Measurements from ENCODE around the gene SH2D7. TPM values are rescaled to one million over a fixed set of nuclear protein-coding genes. Genes with fewer than 3 reads are reported as not detected.

Gene SH2D7
- polyA plus RNA-seq, 2 of the 4 experiments (the other 2 are of a cell fraction) = not detected

DNA sequence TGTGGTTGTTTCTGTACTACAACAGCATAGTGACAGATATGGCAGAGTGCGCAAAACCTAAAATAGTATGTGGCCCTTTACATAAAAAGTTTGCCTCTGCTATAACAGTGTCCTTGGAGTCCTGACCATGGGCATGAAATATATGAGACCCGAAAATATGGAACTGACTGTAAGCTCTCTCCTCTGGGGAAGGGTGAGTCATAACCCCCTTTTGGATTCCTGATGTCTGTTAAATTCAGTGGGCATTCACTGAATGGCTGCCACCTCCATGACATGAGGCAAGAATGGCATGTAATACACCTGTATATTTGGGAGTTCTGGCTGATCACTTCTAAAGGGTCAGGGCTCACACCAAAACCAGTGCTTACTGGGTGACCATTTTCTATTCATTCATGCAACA, 21.0 kb upstream of the SH2D7 start:
- WGBS (ENCODE audit: missing lambda C conversion rate) = 41% methylated on average over 2 of the region's 2 CpGs
- FAIRE-seq (no peak), DNase-seq (ENCODE audit: low read depth in 1 of 2, low spot score in 1 of 2) (no peak), ATAC-seq (no peak)
- Histone ChIP-seq H3K9me3 (no peaks in the 10 kb centered on the region), H3K4me2 (no peak overlapping the region), H3K4me3 (no peak overlapping the region), H3K4me1 (peaks cover 53% of the 10 kb centered on the region), H3K27ac (no peak overlapping the region)
- TF ChIP-seq FOSL2 (IDR thresholded peaks at IDR 0.05) (no peak), FOSL2 (CRISPR knock-in tag; IDR thresholded peaks at IDR 0.05) (peak; percentile 37; the same call in 1 of the 2 replicates), MAZ (IDR thresholded peaks at IDR 0.05; ENCODE audit: borderline replicate concordance, low read depth, low read length) (no peak)
- CTCF ChIA-PET = interaction anchor here (0.6 to 5.8 kb wide), 5 partner anchors 12 to 112 kb away, joined by 3 to 32 read pairs (median 7); no protein-coding TSS in a partner anchor
- POLR2A ChIA-PET = no interaction called here

DNA sequence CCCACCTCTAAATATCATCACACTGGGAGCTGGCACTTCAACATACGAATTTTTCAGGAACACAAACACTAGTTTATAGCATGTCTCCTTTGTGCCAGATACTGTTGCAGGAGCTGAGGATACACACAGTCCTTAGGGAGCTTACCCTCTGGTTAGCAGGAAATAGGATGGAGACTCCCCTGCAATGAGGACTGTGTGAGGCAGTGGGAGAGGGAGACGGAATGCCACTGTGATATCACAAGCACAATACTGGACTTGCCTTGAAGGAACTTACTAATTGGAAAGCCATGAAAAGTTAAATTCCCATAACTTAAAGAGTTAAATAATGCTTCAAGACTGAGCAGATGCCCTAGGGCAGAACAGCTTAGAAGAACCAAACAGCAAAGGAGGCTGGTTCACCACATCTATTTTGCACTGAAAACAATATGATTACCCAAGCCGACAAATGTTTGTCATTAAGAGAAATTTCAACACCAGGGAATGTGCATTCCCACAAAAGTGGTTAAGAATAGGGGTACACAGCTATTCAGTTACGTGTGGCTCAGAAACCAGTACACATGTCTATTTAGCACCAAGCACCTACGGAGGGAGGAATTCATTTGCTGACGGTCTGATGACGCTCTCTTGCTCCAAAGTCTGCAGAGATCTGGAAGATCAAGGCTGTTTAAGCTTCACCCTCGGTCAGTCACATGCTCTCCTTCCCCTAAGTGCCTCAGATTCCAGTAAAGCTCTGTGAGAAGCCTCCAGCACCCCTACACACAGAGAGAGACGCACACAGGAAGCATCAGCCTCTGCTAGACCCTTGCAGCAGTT, 20.1 kb upstream of the SH2D7 start:
- ChIA-PET CTCF (interaction anchor here (1.7 to 5.8 kb wide), 5 partner anchors 9 to 169 kb away, joined by 4 to 32 read pairs (median 5); no protein-coding TSS in a partner anchor), POLR2A (no interaction called here)
- 79% methylated on average over 9 of the region's 9 CpGs for WGBS (ENCODE audit: missing lambda C conversion rate)
- no peak for ATAC-seq
- FAIRE-seq = no peak
- Histone ChIP-seq H3K4me3 (no peak overlapping the region), H3K9me3 (no peaks in the 10 kb centered on the region), H3K4me2 (no peak overlapping the region), H3K27ac (no peak overlapping the region), H3K4me1 (peaks cover 48% of the 10 kb centered on the region)
- no peak for DNase-seq (ENCODE audit: low read depth in 1 of 2, low spot score in 1 of 2)
- TF ChIP-seq ZNF302 (CRISPR knock-in tag; IDR thresholded peaks at IDR 0.05) (no peak), CEBPB (IDR thresholded peaks at IDR 0.05) (no peak), ZSCAN20 (CRISPR knock-in tag; IDR thresholded peaks at IDR 0.05) (no peak), HDAC2 (IDR thresholded peaks at IDR 0.05) (no peak), GATA3 (IDR thresholded peaks at IDR 0.05; ENCODE audit: borderline replicate concordance) (no peak), CHD2 (IDR thresholded peaks at IDR 0.05; ENCODE audit: low read length, partially characterized antibody) (no peak), RFX5 (IDR thresholded peaks at IDR 0.05) (no peak), CHD4 (IDR thresholded peaks at IDR 0.05; ENCODE audit: borderline replicate concordance) (no peak), CTCF (IDR thresholded peaks at IDR 0.05) (no peak), SMC3 (IDR thresholded peaks at IDR 0.05) (no peak), MYC (IDR thresholded peaks at IDR 0.05; ENCODE audit: borderline replicate concordance, low read length) (no peak), HOXB13 (CRISPR knock-in tag; IDR thresholded peaks at IDR 0.05; ENCODE audit: low read depth) (no peak), FOSB (CRISPR knock-in tag; IDR thresholded peaks at IDR 0.05) (no peak), POLR2AphosphoS2 (conservative IDR thresholded peaks at IDR 0.05; ENCODE audit: low read length) (no peak), KDM5A (IDR thresholded peaks at IDR 0.05) (no peak), NPAS2 (CRISPR knock-in tag; IDR thresholded peaks at IDR 0.05; ENCODE audit: borderline replicate concordance) (no peak), REST (IDR thresholded peaks at IDR 0.05) (no peak)
- TF ChIP-seq, protein P1, sequence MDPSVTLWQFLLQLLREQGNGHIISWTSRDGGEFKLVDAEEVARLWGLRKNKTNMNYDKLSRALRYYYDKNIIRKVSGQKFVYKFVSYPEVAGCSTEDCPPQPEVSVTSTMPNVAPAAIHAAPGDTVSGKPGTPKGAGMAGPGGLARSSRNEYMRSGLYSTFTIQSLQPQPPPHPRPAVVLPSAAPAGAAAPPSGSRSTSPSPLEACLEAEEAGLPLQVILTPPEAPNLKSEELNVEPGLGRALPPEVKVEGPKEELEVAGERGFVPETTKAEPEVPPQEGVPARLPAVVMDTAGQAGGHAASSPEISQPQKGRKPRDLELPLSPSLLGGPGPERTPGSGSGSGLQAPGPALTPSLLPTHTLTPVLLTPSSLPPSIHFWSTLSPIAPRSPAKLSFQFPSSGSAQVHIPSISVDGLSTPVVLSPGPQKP (IDR thresholded peaks at IDR 0.05; ENCODE audit: low read depth, low read length) = no peak
- TF ChIP-seq, protein P2, sequence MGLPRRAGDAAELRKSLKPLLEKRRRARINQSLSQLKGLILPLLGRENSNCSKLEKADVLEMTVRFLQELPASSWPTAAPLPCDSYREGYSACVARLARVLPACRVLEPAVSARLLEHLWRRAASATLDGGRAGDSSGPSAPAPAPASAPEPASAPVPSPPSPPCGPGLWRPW (IDR thresholded peaks at IDR 0.05) = no peak

Measured in A549 (cell line).